B cell (primary cell): ENCODE data around the gene AADACL3. TPM values are rescaled to one million over a fixed set of nuclear protein-coding genes. Genes with fewer than 3 reads are reported as not detected.

Source experiments
- ATAC-seq: fragments of 200-7000 bp; cut with Tn5 transposase; one replicate; pipeline ENCODE4 v1.10.0; 2021; ENCODE audit warnings: low read depth, mild to moderate bottlenecking, moderate number of reproducible peaks, moderate library complexity
- CTCF ChIA-PET: fragments of 350-600 bp; sonication (Branson Sonifier 250); formaldehyde crosslinking; loops from one replicate; lab custom pipeline; 2021; ENCODE audit warnings: antibody characterized with exemption, inconsistent platforms; lab: Charles Lee
- POLR2A ChIA-PET: fragments of 350-600 bp; sonication (Branson Sonifier 250); formaldehyde crosslinking; loops from one replicate; lab custom pipeline; 2021; ENCODE audit warnings: antibody characterized with exemption; lab: Charles Lee
- DNase-seq: peaks from one replicate; pipeline ENCODE4 v3.0.0; 2013
- H2AFZ ChIP-seq: 2 replicates; pipeline ENCODE4 v1.6.1; 2012; ENCODE audit warnings: mild to moderate bottlenecking, low read depth, low read length; ENCODE audit not compliant: insufficient read depth, poor library complexity, severe bottlenecking
- H3K27ac ChIP-seq, 2 donors: 1 replicate in 1 of 2; 2 replicates in 1 of 2; pipeline ENCODE4 v1.5.1; 2012 to 2013; ENCODE audit warnings: low read length in 2 of 2, mild to moderate bottlenecking in 2 of 2, moderate library complexity in 1 of 2
- H3K27me3 ChIP-seq, 4 experiments: fragments of 200-600 bp in 1 of 4; sonication (generic) in 1 of 4; replicated peaks in 1 of 4; 1 replicate in 2 of 4; 2 replicates in 2 of 4; pipeline versions ENCODE4 v1.6.1 to v1.7.0; 2013 to 2016; ENCODE audit warnings: low read length in 3 of 4, mild to moderate bottlenecking in 2 of 4, mixed read lengths in 1 of 4, moderate library complexity in 1 of 4; ENCODE audit not compliant: insufficient read depth in 4 of 4, control insufficient read depth in 3 of 4; ENCODE audit errors: control extremely low read depth in 1 of 4
- H3K36me3 ChIP-seq, 2 experiments: replicated peaks in 1 of 2; 1 replicate in 1 of 2; 2 replicates in 1 of 2; pipeline versions ENCODE4 v1.6.1 to v1.7.1; 2013; ENCODE audit warnings: low read length in 1 of 2; ENCODE audit not compliant: insufficient read depth in 2 of 2, control insufficient read depth in 1 of 2; ENCODE audit errors: control extremely low read depth in 1 of 2, extremely low read depth in 1 of 2
- H3K4me1 ChIP-seq, 2 donors: fragments of 200-600 bp in 1 of 2; sonication (generic) in 1 of 2; 1 replicate in 1 of 2; 2 replicates in 1 of 2; pipeline versions ENCODE4 v1.5.1 to v1.6.1; 2013 to 2017; ENCODE audit warnings: low read length in 2 of 2; ENCODE audit not compliant: control insufficient read depth in 2 of 2, insufficient read depth in 2 of 2
- H3K4me2 ChIP-seq: replicated peaks from 2 replicates; pipeline ENCODE3; 2012; ENCODE audit warnings: mild to moderate bottlenecking, low read depth, low read length; ENCODE audit not compliant: poor library complexity, severe bottlenecking
- H3K4me3 ChIP-seq, 5 experiments: fragments of 200-600 bp in 1 of 5; sonication (generic) in 1 of 5; 1 replicate in 3 of 5; 2 replicates in 2 of 5; pipeline versions ENCODE4 v1.5.1 to v1.7.0; 2011 to 2016; ENCODE audit warnings: low read length in 4 of 5, mild to moderate bottlenecking in 4 of 5, low read depth in 2 of 5, control low read depth in 1 of 5, moderate library complexity in 1 of 5; ENCODE audit not compliant: insufficient read depth in 1 of 5; ENCODE audit errors: control extremely low read depth in 1 of 5, extremely low read depth in 1 of 5
- H3K79me2 ChIP-seq: fragments of 200-600 bp; sonication (generic); one replicate; pipeline ENCODE4 v1.6.0; 2016; ENCODE audit warnings: low read length; ENCODE audit not compliant: control insufficient read depth, insufficient read depth
- H3K9ac ChIP-seq: fragments of 200-600 bp; sonication (generic); 2 replicates; pipeline ENCODE4 v1.6.1; 2017; ENCODE audit warnings: mild to moderate bottlenecking, low read length, moderate library complexity
- H3K9me3 ChIP-seq, 3 donors: one replicate each; pipeline versions ENCODE4 v1.6.1 to v1.7.1; 2013; ENCODE audit warnings: low read length in 2 of 3; ENCODE audit not compliant: control insufficient read depth in 2 of 3, insufficient read depth in 1 of 3; ENCODE audit errors: control extremely low read depth in 1 of 3
- H4K20me1 ChIP-seq: 2 replicates; pipeline ENCODE4 v1.6.0; 2012; ENCODE audit warnings: mild to moderate bottlenecking, low read length; ENCODE audit not compliant: insufficient read depth, control insufficient read depth, poor library complexity, severe bottlenecking
- H3K27ac Mint-ChIP-seq: one replicate; pipeline ENCODE4 v1.8.0; 2021; ENCODE audit warnings: mixed read lengths
- H3K27me3 Mint-ChIP-seq: one replicate; pipeline ENCODE4 v1.8.0; 2021; ENCODE audit warnings: mixed read lengths
- H3K4me1 Mint-ChIP-seq: one replicate; pipeline ENCODE4 v1.8.0; 2021; ENCODE audit warnings: mixed read lengths
- H3K4me3 Mint-ChIP-seq: one replicate; pipeline ENCODE4 v1.8.0; 2021; ENCODE audit warnings: mixed read lengths
- H3K9me3 Mint-ChIP-seq: one replicate; pipeline ENCODE4 v1.8.0; 2022; ENCODE audit warnings: mixed read lengths; ENCODE audit not compliant: insufficient read depth
- EZH2 ChIP-seq: IDR thresholded peaks from 2 replicates; pipeline ENCODE4 v1.6.1; 2012; ENCODE audit warnings: borderline replicate concordance, low read depth, mild to moderate bottlenecking, moderate library complexity, low read length; ENCODE audit not compliant: insufficient read depth, poor library complexity, severe bottlenecking
- WGBS: methylation state at CpG from one replicate; pipeline ENCODE4 v1.1.5; 2013; ENCODE audit warnings: missing lambda C conversion rate; ENCODE audit not compliant: insufficient coverage; 5-methylcytosine and 5-hydroxymethylcytosine counted together
- intact Hi-C: fragments of 100-400 bp; cut with micrococcal nuclease; formaldehyde crosslinking; loops from one replicate; pipeline ENCODE4 v1.10.0; 2022
- polyA plus RNA-seq: library from polyadenylated mRNA; depleted of rRNA; stranded (reverse); fragments of >200 nt; gene quantifications from 2 replicates; pipeline ENCODE4 v1.2.3, GENCODE V29; 2012
- total RNA-seq, 2 donors: library from RNA; stranded (reverse); fragments of 120-200 nt in 1 of 2; gene quantifications; 1 replicate in 1 of 2; 2 replicates in 1 of 2; pipeline versions ENCODE4 v1.2.3 to v1.2.4, GENCODE V29; 2013 to 2022
- TF ChIP-seq, protein P1 (sequence below): fragments of 200-600 bp; IDR thresholded peaks from one replicate; pipeline ENCODE4 v1.8.0; 2022; ENCODE audit warnings: antibody characterized with exemption, mild to moderate bottlenecking

Gene AADACL3
- total and polyA plus RNA-seq, 2 donors (not counting 1 experiment from before 2014, with no cell fraction given), result not detected

DNA sequence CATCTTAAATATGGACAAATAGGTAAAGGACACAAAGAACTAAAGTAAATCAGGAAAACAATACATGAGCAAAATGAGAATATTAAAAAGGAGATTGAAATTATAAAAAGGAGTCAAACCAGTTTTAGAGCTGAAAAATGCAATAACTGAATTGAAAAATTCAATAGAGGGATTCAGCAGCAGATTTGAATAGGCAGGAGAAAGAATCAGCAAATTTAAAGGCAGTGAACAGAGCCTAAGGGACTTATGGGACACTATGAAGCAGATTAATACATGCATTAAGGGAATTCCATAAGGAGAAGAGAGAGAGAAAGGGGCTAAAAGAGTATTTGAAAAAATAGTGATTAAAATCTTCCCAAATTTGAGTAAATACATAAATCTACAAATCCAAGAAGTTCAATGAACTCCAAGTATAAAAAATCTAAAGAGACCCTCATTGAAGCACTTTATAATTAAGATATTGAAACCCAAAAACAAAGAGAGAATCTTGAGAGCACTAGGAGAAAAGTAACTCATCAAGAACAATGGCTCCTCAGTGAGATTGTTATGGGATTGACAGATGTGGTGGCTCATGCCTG is 33.0 kb downstream of the AADACL3 start:
- H3K79me2 ChIP-seq, result no peaks in the 10 kb centered on the region
- H3K27me3 Mint-ChIP-seq, result peaks cover 30% of the 10 kb centered on the region

DNA sequence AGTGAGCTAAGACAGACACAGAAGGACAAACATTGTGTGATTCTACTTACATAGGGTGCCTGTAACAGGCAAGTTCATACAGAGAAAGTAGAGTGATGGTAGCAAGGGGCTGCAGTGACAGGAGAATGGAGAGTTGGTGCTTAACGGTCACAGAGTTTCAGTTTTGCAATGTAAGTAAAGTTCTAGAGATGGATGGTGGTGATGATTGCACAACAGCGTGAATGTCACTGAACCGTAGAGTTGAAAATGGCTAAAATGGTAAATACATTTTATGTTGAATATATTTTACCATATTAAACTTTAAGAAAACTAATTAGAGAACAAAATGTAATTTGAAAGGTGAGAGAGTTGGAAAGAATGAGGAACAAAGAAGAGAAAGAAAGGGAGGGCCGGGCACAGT is 38.8 kb downstream of the AADACL3 start:
- WGBS, result 83% methylated on average over 1 of the region's 4 CpGs
- CTCF ChIA-PET, result no interaction called here
- H3K27ac Mint-ChIP-seq, result no peak overlapping the region
- Histone ChIP-seq H3K4me1 (no peaks in the 10 kb centered on the region), H3K79me2 (no peaks in the 10 kb centered on the region), H3K9ac (no peak overlapping the region), H3K9me3 (peaks cover 0 to 8% (median 3%) of the 10 kb centered on the region in 3 donors), H4K20me1 (no peaks in the 10 kb centered on the region), H3K27me3 (no peaks in the 10 kb centered on the region), H3K36me3 (no peaks in the 10 kb centered on the region), H2AFZ (no peak overlapping the region), H3K4me2 (no peak overlapping the region), H3K27ac (no peak overlapping the region), H3K4me3 (no peak overlapping the region)
- peaks cover 24% of the 10 kb centered on the region for H3K27me3 Mint-ChIP-seq
- peaks cover 7% of the 10 kb centered on the region for H3K9me3 Mint-ChIP-seq
- POLR2A ChIA-PET, result no interaction called here
- no peak overlapping the region for H3K4me3 Mint-ChIP-seq
- no peaks in the 10 kb centered on the region for H3K4me1 Mint-ChIP-seq
- ATAC-seq, result no peak
- DNase-seq, result no peak
- TF ChIP-seq, protein P1, sequence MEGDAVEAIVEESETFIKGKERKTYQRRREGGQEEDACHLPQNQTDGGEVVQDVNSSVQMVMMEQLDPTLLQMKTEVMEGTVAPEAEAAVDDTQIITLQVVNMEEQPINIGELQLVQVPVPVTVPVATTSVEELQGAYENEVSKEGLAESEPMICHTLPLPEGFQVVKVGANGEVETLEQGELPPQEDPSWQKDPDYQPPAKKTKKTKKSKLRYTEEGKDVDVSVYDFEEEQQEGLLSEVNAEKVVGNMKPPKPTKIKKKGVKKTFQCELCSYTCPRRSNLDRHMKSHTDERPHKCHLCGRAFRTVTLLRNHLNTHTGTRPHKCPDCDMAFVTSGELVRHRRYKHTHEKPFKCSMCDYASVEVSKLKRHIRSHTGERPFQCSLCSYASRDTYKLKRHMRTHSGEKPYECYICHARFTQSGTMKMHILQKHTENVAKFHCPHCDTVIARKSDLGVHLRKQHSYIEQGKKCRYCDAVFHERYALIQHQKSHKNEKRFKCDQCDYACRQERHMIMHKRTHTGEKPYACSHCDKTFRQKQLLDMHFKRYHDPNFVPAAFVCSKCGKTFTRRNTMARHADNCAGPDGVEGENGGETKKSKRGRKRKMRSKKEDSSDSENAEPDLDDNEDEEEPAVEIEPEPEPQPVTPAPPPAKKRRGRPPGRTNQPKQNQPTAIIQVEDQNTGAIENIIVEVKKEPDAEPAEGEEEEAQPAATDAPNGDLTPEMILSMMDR, result no peak
- no peak for TF ChIP-seq EZH2
- intact Hi-C loops, result no loop called here

More for the DNA sequence above, 33.0 kb downstream of the AADACL3 start:
- Histone ChIP-seq H4K20me1 (no peaks in the 10 kb centered on the region), H3K27me3 (peaks cover 0 to 3% (median 0%) of the 10 kb centered on the region in 4 experiments), H3K4me3 (no peak overlapping the region), H3K9me3 (peaks cover 10 to 30% (median 12%) of the 10 kb centered on the region in 3 donors), H3K4me2 (no peak overlapping the region), H3K27ac (no peak overlapping the region), H2AFZ (no peak overlapping the region), H3K4me1 (no peaks in the 10 kb centered on the region), H3K9ac (no peak overlapping the region), H3K36me3 (no peaks in the 10 kb centered on the region)
- Mint-ChIP-seq H3K27ac (no peak overlapping the region), H3K4me1 (no peaks in the 10 kb centered on the region), H3K9me3 (peaks cover 19% of the 10 kb centered on the region), H3K4me3 (no peak overlapping the region)
- DNase-seq, result no peak
- no peak for ATAC-seq
- ChIA-PET CTCF (no interaction called here), POLR2A (no interaction called here)
- TF ChIP-seq EZH2, result no peak
- TF ChIP-seq, protein P1, result no peak
- intact Hi-C loops, result no loop called here
